Measurements from ENCODE around the gene TWIST2.

Gene TWIST2

DNA sequence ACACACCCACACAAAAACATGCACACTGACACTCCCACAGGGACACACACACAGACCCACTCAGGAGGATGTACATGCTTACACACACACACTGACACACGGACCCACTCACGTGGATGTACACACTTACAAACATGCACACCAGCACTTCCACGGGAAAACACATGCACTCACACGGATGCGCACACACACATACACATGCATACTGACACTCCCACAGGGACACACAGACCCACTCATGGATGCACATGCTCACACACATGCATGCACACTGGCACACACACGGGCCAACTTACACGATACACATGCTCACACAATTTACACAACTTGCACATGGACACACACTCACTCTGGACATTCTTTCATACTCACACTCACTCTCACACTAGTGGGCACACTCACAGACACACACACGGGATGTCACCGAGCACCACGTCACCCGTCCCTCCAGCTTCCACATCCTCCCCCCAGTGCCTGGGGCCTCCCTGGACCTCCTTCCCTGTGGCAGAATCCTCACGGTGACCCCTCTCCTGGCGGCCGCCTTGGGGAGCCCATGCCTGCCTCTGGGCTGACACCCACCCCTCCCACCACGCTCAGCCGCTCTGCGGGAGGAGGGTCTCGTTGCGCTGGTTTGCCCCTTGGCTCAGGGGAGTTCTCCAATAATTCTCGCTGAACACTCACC lies 58.5 kb downstream of the TWIST2 start:
- DNase-seq = no peak

DNA sequence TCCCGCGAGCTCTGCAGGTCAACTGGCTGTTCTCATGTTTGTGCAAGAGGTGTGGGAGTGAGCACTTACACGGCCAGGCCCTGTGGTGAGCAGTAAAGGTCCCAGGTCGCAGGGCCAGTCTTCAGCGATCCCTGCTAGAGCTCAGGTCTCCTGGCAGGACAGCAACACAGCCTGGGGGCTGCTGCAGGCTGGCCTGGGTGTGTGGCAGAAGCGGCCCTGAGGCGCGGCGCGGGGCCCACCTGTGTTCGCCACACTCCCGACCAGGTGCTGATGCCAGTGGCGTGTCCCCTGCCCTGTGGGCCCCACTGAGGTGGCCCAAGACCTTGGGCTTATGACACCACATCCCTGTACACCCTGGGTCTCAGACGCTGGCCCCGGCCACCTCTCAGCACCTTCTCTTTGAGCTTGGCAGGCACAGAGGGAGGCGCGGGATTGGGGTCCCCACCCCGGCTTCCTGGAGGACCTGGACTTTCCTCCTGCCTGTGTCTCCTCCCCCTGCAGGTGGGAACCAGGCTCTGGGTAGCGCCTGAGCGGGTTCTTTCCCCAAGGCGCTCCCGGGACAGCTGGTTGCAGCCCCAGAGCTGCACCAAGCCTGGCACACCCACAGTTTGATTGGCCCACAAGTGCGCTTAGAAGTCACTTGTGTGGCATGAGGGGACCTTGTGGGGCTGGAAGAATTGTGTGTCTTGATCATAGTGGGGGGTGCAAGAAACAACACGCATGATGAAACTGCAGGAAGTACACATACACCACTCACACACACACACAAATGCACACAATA lies 59.2 kb downstream of the TWIST2 start:
- no peak for DNase-seq

DNA sequence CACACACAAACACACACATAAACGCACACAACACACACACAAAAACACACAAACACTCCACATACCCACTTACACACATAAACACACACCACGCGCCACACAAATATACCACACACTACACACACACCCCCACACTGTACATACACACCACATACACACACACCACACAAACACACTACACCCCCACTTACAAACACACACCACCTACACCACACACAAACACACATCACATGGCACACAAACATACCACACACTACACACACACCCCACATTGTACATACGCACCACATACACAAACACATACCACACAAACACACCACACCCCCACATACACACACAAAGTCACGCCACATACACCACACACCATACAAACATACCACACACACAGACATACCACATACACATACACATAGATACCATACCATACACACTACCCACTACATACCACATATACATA lies 59.9 kb downstream of the TWIST2 start:
- no peak for DNase-seq

DNA sequence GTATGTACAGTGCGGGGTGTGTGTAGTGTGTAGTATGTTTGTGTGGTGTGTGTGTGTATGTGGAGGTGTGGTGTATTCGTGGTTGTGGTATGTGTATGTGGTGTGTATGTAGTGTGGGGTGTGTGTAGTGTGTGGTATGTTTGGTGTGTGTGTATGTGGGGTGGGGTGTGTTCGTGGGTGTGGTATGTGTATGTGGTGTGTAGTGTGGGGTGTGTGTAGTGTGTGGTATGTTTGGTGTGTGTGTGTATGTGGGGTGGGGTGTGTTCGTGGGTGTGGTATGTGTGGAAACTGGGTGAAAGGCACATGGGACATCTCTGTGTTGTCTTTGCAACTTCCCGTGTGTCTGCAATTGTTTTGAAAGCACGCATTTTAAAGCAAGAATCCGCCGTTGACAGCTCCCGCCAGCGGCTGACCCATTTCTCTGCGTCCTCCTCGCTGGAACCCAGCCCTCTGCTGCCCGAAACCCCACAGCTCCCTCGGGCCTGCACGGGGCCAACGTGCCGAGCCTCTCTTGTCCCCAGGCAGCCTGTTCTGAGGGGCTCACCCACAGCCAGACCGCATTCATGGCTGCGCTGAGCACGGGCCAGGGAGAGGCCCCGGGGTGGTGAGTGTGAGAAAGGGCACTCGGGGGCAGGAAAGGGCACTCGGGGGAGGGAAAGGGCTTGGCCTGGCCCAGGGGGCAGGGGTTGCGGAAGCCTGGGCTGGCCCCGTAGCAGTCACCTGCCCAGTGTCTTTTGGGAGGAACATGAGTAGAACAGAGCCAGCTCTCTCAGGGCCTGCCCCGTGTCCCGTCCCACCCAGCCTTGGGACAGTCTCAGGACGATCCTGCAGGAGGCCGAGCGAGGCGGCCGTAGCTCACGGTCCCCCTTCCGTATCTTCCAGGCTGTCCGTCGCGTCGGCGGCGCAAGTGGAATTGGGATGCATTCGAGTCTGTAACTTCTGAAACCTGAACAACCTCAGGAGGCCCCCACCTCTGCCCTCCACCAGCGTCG lies 61.4 kb downstream of the TWIST2 start:
- DNase-seq = peak; percentile 79

DNA sequence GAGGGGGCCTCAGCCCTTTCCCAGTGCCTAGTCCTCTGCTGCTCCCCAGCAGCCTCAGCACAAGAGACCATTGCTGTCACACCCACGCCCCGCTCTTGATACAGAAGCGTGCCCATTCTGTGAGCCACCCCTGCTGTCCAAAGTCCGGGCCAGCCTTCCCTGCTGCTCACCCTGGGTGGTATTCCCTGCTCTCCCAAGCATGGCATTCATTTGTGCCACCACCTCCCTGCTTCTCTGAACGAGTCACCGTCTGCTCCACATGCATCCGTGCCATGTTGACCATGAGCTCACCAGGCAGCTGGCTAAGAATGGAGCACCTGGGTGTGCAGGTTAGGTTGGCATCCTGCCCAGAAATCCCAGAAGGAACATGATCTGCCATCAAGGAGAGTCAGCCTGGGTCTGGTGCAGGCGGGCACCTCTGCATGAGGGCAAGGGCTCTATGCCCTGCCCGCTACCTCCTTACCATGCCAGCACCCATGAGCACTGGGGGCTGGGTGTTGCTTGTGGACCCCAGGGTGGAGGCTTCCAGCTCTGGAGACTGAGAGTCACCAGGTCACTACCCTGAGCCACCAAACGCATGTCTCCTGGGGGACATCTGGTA lies 63.0 kb downstream of the TWIST2 start:
- no peak for DNase-seq

DNA sequence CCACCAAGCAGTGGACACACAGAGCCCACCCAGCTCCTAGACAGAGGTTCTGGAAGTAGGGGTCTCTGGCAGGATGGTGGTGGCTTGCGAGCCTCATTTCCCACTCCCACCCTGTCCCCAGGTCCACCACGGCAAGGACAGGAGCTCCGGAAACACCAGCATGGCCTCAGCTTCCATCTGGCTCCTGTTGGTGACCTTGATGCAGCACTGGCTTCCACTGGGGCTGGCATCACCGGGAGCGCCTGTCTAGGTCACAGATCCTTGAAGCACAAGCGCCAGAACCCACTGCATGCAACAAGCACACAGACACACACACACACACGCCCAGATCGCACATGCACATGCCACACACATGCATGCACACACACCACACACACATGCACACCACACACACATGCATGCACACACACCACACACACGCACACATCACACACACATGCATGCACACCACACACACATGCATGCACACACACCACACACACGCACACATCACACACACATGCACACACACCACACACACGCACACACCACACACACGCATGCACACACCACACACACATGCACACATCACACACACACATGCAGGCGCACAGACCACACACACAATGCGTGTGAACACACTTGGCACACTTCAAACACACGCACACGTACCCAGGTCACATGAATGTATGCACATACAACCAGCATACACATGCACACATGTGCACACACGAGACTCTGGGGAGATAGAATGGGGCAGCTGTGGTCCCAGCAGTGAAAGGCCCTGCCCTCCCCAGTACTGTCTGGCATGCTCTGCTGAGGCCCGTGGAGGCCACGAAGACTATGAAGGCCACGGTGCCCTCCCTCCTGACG lies 63.7 kb downstream of the TWIST2 start:
- DNase-seq = no peak

DNA sequence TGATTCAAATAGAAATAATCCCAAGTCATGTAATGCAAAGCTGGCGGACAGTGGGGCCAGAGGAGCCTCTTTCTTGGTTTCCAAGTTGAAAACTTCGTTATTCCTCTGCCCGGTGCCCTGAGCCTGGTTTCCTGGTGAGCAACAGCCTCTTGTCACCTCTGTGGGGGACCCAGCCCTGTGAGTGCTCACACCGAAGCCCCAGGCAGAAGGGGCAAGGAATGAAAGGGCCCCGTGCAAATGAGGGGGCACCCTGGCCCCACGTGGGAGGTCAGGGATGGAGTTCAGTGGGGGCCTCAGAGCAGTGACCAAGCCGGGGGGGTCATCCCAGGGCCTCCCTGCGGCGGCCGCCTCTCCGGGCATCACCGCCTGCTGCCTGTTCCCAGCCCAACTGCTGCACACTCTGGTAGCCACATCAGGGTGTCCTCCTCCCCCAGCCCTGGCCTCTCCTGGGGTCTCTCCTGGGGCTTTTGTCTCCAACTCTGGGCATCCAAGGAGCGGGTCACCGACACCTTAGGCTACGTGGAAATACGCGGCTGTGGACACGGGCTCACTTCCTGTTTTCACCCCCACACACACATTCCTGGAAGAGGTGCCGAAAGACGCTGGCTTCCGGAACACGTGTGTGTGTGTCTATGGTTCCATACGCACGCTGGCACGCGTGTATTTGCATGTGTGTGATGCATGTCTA lies 64.5 kb downstream of the TWIST2 start:
- DNase-seq = no peak

DNA sequence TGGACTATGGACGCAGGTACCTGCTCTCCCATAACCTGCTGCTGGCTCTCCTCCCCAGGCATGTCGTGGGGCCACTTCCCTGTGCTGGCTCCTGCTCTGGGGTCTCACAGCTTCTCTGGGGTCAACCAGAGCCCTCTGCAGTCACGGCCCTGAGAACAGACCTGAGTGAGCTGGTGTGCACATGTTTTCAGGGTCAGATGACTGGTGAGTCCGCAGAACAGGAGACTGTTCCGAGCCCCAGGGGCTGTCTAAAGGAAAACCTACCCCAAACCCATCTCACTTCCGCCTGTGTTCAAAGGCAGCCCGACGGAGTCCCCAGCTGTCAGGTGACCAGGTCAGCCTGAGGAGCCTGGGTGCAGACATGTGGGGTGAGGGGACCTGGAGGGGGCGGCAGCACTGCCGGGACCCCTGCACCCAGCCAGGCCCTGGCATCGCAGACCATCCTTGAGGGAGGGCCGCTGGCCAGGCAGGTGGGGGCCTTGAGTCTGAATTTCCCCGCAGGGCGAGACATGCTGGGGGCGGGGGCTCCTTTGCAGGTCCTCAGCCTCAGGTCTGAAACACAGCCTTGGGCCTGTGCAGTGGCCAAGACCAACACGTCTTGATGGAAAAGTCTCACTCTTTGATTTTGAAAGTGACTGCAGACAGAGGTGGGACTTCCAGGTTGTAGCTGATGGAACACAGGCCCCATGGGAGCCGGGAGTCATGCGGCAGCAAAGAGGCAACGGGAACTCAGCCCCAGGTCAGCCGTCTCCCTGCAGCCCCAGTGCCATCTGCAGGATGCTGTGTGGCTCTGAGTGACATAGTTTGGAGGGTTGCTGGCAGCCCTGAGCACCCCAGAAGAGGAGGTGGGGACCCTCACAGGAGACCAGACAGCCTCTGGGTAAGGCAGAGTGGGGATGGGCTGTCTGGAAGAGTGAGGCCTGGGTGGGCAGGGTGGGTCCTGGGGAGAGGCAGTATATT lies 65.3 kb downstream of the TWIST2 start:
- no peak for DNase-seq

DNA sequence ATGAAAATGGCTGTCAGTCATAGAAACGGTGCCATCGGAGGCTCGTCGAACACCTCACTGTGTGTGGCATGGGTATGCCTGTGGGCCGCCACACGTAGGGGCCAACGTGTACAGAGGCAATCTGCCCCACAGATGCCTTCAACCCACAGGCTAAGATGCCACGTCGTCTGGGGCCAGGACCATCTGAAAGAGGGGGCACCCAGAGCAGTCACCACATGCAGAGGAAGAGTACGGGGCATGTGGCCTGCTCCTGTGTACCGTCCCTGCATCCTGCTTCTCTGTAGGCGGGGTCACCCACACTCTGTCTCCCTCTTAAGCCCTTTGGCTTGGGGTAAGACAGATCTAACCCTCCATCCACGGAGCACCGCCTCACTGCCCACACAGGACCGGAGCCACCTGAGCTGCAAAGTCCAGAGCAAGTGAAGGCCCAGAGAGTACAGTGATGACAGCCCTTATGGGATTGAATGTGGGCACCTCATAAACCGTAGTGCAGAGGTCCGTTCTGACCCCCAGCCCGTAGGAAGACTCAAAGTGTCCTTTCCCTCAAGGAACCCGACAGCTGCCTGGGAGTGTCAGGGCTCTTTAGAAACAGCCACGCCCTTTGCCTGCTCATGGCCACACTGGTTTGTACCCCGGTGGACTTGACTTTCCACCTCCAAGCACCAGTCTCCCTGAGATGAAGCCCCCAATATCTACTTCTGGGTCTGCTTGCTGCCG lies 66.2 kb downstream of the TWIST2 start:
- no peak for DNase-seq

DNA sequence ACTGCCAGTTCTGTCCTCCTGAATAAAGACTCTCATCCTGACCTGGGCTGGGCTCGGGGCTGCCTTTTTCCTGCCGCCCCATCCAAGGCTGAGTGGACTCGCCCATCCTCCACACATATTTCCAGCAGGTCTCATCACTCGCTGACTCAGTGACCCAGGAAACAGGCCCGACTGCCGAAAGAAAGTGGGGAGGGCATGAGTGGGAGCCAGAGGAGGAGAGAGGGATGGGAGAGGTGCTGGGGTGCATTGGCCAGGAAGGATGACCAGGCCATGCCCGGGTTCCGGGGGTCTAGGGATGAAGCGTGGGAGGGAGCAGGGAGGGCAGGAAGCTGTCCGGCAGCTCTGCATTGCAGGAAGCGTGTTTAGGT lies 66.7 kb downstream of the TWIST2 start:
- peak; percentile 63 for DNase-seq

DNA sequence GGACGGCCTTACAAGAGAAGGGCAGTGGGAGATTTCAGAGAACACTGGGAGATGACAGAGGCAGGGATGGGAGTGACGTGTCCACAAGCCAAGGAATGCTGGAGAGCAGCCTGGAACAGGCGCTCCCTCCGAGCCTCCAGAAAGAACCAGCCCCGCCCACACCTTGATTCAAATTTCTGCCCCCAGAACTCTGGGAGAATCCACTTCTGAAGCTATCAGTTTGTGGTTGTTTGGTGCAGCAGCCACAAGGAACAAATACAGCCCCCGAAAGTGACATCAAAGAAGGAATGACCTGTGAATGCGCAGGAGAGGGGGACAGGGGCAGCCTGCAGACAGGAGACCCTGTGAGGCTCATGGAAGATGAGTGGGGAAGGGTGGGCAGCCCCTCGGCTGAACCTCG lies 67.3 kb downstream of the TWIST2 start:
- DNase-seq = no peak

DNA sequence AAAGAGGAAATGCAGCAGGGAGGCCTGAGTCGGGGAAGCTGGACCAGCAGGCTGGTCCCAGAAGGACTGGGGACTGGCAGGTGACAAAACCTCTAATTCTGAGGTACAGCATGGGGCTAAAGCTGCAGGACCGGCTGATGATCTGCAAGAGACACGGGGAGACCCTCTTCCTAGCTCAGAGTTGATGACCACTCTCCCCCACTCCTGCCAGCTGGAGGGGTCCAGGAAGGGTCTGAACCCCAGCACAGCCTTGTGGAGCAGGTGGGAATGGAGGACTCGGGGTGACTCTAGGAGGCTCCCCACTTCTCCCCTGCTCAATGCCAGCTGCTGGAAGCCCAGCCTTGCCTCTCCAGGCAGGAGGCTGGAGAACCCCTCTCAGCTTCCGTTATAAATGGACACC lies 67.7 kb downstream of the TWIST2 start:
- DNase-seq = no peak

DNA sequence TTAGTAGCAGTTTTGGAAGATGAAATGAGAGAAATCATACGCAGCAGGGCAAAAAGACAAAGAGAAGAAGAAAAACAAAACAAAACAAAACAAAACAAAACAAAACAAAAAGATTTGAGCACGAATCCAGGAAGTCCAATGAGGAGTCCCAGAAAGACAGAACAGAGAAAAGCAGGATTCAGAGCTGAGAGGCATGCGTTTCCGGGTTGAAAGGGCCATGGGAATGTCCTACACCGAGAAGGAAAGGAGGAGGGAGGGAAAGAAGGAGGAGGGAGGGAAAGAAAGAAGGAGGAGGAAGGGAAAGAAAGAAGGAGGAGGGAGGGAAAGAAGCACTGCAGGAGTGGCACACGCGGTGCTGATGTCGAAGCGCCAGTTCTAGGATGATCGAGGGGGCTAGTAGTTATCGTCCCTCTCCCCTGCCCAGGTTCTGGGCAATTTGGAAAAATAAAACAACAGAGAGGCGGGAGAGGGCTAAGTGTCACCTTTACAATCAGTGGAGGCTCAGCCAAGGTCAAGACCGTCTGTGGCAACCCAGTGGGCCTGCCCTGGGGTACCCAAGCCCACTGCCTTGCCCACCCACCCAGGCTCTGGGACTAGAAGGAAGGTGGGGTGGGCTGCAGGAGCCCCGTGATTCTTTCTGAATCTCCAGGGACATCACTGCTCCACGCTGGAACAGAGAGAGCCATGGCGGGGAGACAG lies 68.4 kb downstream of the TWIST2 start:
- no peak for DNase-seq

DNA sequence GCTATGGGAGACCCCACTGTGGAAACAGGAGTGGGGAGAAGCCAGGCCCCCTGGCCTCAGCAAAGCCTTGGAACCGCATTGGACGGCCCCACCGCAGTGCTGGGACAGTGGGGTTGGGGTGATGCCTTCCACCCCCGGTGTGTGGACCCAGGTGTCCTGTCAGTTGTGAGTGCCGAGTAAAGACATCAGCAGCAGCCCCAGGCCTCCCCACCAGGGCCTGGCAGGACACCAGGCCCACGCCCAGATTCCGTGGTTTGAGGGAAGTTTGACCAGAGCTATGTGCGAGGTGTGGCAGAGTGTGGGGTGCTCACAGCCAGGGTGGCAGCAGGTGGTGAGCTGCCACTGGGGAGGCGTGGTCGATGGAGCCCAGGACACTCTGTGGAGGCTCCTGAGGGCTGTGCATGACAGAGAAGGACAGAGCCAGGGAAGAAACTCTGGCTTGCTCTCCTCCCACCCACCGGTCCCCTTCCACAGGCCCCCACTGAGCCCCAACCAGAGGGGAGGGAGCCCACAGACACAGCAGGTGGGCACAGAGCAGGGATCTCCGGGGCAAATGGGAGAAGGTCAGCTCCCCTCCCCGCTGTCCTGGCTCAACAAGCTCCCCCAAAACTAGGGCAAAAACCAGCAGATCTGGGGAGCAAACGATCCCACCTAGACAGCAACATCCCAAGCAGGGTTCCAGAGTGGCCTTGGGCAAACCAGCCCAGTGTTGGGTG lies 69.1 kb downstream of the TWIST2 start:
- no peak for DNase-seq

DNA sequence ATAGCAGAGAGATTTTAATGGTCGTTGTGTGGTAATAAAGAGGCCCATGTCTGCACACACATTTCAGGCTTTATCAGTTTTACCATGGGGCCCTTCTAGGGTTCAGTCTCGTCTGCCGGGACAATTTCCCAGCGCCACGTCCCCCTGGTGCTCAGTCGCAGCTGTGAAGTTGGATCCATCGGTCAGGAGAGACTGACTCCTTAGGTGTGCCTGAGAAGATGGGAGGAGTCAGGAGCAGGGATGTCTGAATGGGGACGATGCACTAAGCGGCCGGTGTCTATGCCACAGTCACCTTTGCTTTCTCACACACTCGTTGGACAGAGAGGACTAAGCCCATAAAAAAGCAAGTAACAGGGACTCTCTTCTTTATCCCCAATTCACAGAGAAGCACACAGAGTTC lies 71.4 kb downstream of the TWIST2 start:
- DNase-seq = no peak

DNA sequence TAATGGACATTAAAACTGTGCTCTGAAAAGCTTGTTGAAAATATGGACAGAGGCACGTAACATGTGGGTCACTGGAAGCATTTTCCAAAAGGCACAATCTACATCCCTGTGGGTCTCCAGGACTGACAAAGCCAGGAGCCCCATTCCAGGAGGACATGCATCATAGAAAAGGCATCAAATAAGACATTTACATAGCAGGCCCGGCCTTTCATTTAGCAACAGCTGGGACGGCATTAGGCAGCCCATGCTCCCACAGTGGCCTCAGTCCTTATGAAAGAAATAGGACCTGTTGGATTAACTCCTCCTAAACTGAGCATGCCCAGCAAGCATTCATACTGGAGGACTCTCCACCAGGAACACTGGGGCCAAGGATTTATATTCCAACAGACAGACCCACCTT lies 72.2 kb downstream of the TWIST2 start:
- no peak for DNase-seq

DNA sequence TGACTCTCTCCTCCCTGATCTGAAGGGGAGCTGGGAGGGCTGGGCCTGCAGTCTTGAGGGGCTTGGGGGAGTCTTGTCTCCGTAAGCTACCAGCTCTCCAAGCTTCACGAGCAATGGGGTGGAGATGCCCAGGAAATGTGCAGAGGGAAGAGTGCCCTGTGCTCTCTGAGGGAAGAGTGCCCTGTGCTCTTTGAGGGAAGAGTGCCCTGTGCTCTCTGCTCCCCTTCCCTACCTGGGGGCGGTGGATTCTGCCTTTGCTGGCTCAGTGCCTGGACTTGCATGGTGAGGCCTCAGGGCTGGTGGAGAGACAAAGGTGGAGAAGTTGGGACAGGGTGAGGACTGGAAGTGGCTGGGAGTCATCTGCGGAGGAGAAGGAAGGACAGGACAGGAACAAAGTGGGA lies 72.7 kb downstream of the TWIST2 start:
- no peak for DNase-seq

DNA sequence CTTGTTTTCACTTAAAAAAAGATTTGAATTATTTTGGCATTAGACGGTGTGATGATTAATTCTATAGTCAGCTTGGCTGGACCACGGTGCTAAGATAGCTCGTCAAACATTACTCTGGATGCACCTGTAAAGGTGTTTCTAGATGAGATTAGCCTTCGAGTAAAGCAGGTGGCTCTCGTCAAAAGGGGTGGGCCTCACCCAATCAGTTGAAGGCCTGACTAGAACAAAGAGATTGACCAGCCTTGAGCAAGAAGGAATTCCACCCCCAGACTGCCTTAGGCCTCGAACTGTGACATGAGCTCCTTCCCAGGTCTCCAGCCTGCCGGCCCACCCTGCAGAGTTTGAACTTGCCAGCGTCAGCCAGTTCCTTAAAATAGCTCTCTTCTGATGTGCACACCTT lies 73.4 kb downstream of the TWIST2 start:
- no peak for DNase-seq
